ENCODE measurements around the gene TGM6. TPM values are rescaled to one million over a fixed set of nuclear protein-coding genes. Genes with fewer than 3 reads are reported as not detected.

TGM6 gene
- total RNA-seq, 1 donor from 2014 or later = not detected

- Histone ChIP-seq H3K27me3 (ENCODE audit: low read depth) (no peaks in the 10 kb centered on the region), H3K4me1 (no peaks in the 10 kb centered on the region), H3K36me3 (peaks cover 22% of the 10 kb centered on the region), H3K4me3 (no peak overlapping the region), H3K27ac (replicated peaks) (peak overlapping the region; percentile 25), H3K9me3 (replicated peaks) (peaks cover 7% of the 10 kb centered on the region)
- intact Hi-C loops (cut with micrococcal nuclease) = no loop called here
- no peak for TF ChIP-seq CTCF (IDR thresholded peaks at IDR 0.05; ENCODE audit: borderline replicate concordance)
- DNase-seq = no peak
These were observed 96.3 kb downstream of the TGM6 start for GRCh38 chr20:2476742-2477615.

GRCh38 chr20:2480381-2480780, 99.7 kb downstream of the TGM6 start:
- no peak overlapping the region for H3K27ac ChIP-seq (replicated peaks)
- peaks cover 8% of the 10 kb centered on the region for H3K4me1 ChIP-seq
- intact Hi-C loops (cut with micrococcal nuclease) = no loop called here
- TF ChIP-seq CTCF (IDR thresholded peaks at IDR 0.05; ENCODE audit: borderline replicate concordance) = no peak
- peaks cover 53% of the 10 kb centered on the region for H3K36me3 ChIP-seq
- no peaks in the 10 kb centered on the region for H3K27me3 ChIP-seq (ENCODE audit: low read depth)
- DNase-seq = no peak
- no peak overlapping the region for H3K4me3 ChIP-seq
- H3K9me3 ChIP-seq (replicated peaks) = peaks cover 7% of the 10 kb centered on the region

Other genes starting within 250 kb of the TGM6 start
- gene TGM3, start 84.9 kb upstream of the TGM6 start, total RNA-seq = not detected
- 49.3 TPM for gene SNRPB, start 89.9 kb downstream of the TGM6 start, total RNA-seq
- gene ZNF343, start 128.0 kb downstream of the TGM6 start, total RNA-seq = 6.3 TPM
- not detected for gene TMC2, start 155.7 kb downstream of the TGM6 start, total RNA-seq